MM.1S (cell line): ENCODE data around the gene ALX3.

Experiments used
- CTCF ChIP-seq: fragments of 300-600 bp; sonication (generic); IDR thresholded peaks from 2 replicates; pipeline ENCODE4 v1.5.1; 2016; ENCODE audit warnings: antibody characterized with exemption, low read length, mixed read lengths
- EZH2 ChIP-seq: fragments of 300-600 bp; sonication (generic); optimal IDR thresholded peaks from 2 replicates; pipeline ENCODE3; 2017; ENCODE audit warnings: low read depth, mild to moderate bottlenecking, antibody characterized with exemption, low read length, mixed read lengths
- EZH2phosphoT487 ChIP-seq: fragments of 300-600 bp; sonication (generic); IDR thresholded peaks from 2 replicates; pipeline ENCODE4 v1.6.1; 2018; ENCODE audit warnings: antibody characterized with exemption, low read length

DNA sequence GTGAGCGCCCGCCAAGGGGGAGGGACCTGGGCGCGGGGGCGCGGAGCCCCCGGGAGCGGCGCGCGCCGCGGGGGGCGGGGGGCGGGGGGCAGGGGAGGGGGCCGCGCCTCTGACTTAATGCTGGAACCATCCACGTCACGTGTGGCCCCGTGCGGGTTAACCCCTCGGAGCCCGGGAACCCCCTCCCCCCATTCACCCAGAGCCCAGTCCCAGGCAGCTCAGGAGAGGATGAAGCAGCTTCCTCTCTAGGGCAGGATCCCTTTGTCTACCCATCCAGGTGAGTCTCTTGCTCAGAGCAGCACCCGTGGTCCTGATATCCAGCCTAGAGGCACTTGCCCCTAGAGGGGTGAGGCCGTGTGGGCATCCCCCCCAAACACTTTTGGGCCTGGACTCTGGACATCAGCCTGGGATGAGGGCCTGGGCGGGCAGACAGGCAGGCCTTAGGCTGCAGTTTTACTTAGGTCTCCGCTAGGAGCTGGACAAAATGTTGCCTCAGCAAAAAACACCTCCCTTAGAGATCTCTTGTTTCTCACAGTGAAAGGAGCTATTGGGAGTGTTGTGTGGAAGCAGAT, at the start of gene ALX3:
- TF ChIP-seq CTCF = no peak
- no peak for TF ChIP-seq EZH2phosphoT487
- no peak for TF ChIP-seq EZH2
